Chondrocyte (in vitro differentiated cells): ENCODE data around the gene LRMDA. TPM values are rescaled to one million over a fixed set of nuclear protein-coding genes. Genes with fewer than 3 reads are reported as not detected.

Experiments
- DNase-seq: peaks from one replicate; pipeline ENCODE4 v3.0.0; 2021; ENCODE audit warnings: mixed read lengths, low spot score
- H3K27ac Mint-ChIP-seq: one replicate; pipeline ENCODE4 v1.8.0; 2021; ENCODE audit warnings: mild to moderate bottlenecking, moderate library complexity, mixed read lengths; ENCODE audit not compliant: unreplicated experiment
- H3K27me3 Mint-ChIP-seq: 2 replicates; pipeline ENCODE4 v1.8.0; 2021; ENCODE audit warnings: low read depth, mixed read lengths
- H3K36me3 Mint-ChIP-seq: 2 replicates; pipeline ENCODE4 v1.8.0; 2021; ENCODE audit warnings: low read depth, mixed read lengths
- H3K4me1 Mint-ChIP-seq: 2 replicates; pipeline ENCODE4 v1.8.0; 2021; ENCODE audit warnings: low read depth, mild to moderate bottlenecking, mixed read lengths
- H3K4me3 Mint-ChIP-seq: one replicate; pipeline ENCODE4 v1.8.0; 2021; ENCODE audit warnings: mild to moderate bottlenecking, moderate library complexity, mixed read lengths; ENCODE audit not compliant: unreplicated experiment
- H3K9me3 Mint-ChIP-seq: 2 replicates; pipeline ENCODE4 v1.8.0; 2021; ENCODE audit warnings: low read depth, mixed read lengths
- CTCF ChIP-seq: fragments of 200-600 bp; sonication (generic); IDR thresholded peaks from 2 replicates; pipeline ENCODE4 v1.5.0; 2021; ENCODE audit warnings: antibody characterized with exemption, mild to moderate bottlenecking, moderate library complexity
- total RNA-seq: library from RNA; stranded (reverse); gene quantifications from 3 replicates; pipeline ENCODE4 v1.2.1, GENCODE V29; 2021

The LRMDA gene
- total RNA-seq, 1 donor from 2014 or later, result 2.8 TPM

DNA sequence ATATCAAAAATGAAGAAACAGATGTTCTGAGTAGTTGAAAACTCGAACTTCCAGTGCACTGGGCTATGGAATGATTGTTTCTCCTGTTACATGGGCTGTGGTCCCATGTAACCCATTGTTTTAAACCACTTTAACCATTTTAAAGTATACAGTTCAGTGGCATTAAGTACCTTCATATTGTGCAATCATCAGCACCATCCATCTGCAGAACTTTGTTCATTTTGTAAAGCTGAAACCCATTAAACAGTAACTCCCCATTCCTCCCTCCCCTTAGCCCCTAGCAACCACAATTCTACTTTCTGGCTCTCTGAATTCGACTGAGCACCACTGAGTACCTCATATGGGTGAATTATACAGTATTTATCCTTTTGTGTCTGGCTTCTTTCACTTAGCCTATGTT lies 217.4 kb downstream of the LRMDA start:
- H3K36me3 Mint-ChIP-seq, result no peaks in the 10 kb centered on the region
- TF ChIP-seq CTCF, result no peak
- H3K9me3 Mint-ChIP-seq, result peaks cover 4% of the 10 kb centered on the region
- no peak overlapping the region for H3K27ac Mint-ChIP-seq
- H3K27me3 Mint-ChIP-seq, result peaks cover 27% of the 10 kb centered on the region
- H3K4me3 Mint-ChIP-seq, result no peak overlapping the region
- no peaks in the 10 kb centered on the region for H3K4me1 Mint-ChIP-seq
- DNase-seq, result no peak

DNA sequence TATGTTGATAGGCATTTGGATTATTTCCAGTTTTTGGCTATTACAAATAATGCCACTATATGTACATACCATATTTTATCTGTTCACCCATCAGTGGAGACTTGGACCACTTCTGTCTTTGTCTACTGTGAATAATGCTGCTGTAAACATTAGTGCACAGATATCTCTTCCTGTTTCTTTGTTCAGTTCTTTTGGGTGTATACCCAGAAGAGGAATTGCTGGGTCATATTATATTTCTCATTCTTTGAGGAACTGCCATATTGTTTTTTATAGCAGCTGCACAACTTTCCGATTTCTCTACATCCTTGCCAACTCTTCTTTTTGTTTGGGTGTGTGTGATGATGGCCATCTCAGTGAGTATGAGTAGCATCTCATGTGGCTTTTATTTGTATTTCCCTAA lies 218.0 kb downstream of the LRMDA start:
- DNase-seq, result no peak
- Mint-ChIP-seq H3K4me3 (no peak overlapping the region), H3K27me3 (peaks cover 25% of the 10 kb centered on the region), H3K36me3 (no peaks in the 10 kb centered on the region), H3K27ac (no peak overlapping the region), H3K9me3 (peaks cover 4% of the 10 kb centered on the region), H3K4me1 (peaks cover under 1% of the 10 kb centered on the region)
- no peak for TF ChIP-seq CTCF

DNA sequence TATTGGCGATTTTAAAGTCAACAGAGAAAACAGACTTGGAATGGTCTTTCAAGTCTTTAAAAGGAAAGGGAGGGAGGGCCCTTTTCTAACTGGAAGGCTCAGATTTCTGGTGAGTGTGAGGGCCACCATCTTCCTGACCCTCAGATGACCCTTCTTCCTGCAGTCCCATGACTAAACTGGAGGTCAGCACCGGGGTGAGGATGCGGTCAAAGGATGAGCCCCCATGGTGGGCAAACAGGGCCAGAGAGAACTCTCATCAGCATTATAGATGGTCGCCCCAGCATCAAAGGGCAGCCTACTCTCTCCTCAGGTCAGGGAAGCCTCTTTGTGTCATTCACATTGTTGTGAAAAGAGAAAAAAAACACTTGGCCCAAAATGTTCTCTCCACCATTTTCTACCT lies 219.2 kb downstream of the LRMDA start:
- H3K27ac Mint-ChIP-seq, result no peak overlapping the region
- H3K4me1 Mint-ChIP-seq, result peaks cover 5% of the 10 kb centered on the region
- H3K27me3 Mint-ChIP-seq, result peaks cover 21% of the 10 kb centered on the region
- H3K9me3 Mint-ChIP-seq, result peaks cover 4% of the 10 kb centered on the region
- TF ChIP-seq CTCF, result no peak
- H3K4me3 Mint-ChIP-seq, result no peak overlapping the region
- no peak for DNase-seq
- no peaks in the 10 kb centered on the region for H3K36me3 Mint-ChIP-seq

- Mint-ChIP-seq H3K27me3 (peaks cover 21% of the 10 kb centered on the region), H3K9me3 (peaks cover 4% of the 10 kb centered on the region), H3K4me1 (peaks cover 9% of the 10 kb centered on the region), H3K4me3 (no peak overlapping the region), H3K27ac (no peak overlapping the region), H3K36me3 (no peaks in the 10 kb centered on the region)
- DNase-seq, result no peak
- no peak for TF ChIP-seq CTCF
Observed at GRCh38 chr10:75651417-75651816, 220.0 kb downstream of the LRMDA start.

- peaks cover 9% of the 10 kb centered on the region for H3K4me1 Mint-ChIP-seq
- no peak for DNase-seq
- no peak for TF ChIP-seq CTCF
- peaks cover 4% of the 10 kb centered on the region for H3K9me3 Mint-ChIP-seq
- peaks cover 22% of the 10 kb centered on the region for H3K27me3 Mint-ChIP-seq
- no peak overlapping the region for H3K27ac Mint-ChIP-seq
- no peaks in the 10 kb centered on the region for H3K36me3 Mint-ChIP-seq
- no peak overlapping the region for H3K4me3 Mint-ChIP-seq
Observed at GRCh38 chr10:75652146-75652740, 220.8 kb downstream of the LRMDA start.
